Osteoblast (primary cell): Measurements from ENCODE around the gene PHACTR1. TPM values are rescaled to one million over a fixed set of nuclear protein-coding genes. Genes with fewer than 3 reads are reported as not detected.

ENCODE experiments used
- DNase-seq: peaks from one replicate; pipeline ENCODE4 v3.0.0; 2011; ENCODE audit warnings: low spot score, mixed read lengths; ENCODE audit not compliant: insufficient read length; ENCODE audit errors: missing footprints
- H2AFZ ChIP-seq: 2 replicates; pipeline ENCODE4 v1.6.0; 2011; ENCODE audit warnings: mild to moderate bottlenecking, low read length
- H3K27ac ChIP-seq: 2 replicates; pipeline ENCODE4 v1.5.1; 2011; ENCODE audit warnings: mild to moderate bottlenecking, low read depth, low read length, moderate library complexity
- H3K27me3 ChIP-seq: 2 replicates; pipeline ENCODE4 v1.6.0; 2012; ENCODE audit warnings: mild to moderate bottlenecking, control low read depth, inconsistent platforms, low read length, moderate library complexity; ENCODE audit not compliant: insufficient read depth
- H3K36me3 ChIP-seq: 2 replicates; pipeline ENCODE4 v1.5.1; 2011; ENCODE audit warnings: mild to moderate bottlenecking, low read length, control low read depth, moderate library complexity; ENCODE audit not compliant: insufficient read depth
- H3K4me1 ChIP-seq: 2 replicates; pipeline ENCODE4 v1.5.1; 2011; ENCODE audit warnings: mild to moderate bottlenecking, low read length, control low read depth, moderate library complexity; ENCODE audit not compliant: insufficient read depth
- H3K4me2 ChIP-seq: 2 replicates; pipeline ENCODE4 v1.6.0; 2011; ENCODE audit warnings: mild to moderate bottlenecking, low read length; ENCODE audit not compliant: insufficient read depth
- H3K4me3 ChIP-seq: fragments of 200-600 bp; sonication (generic); 3 replicates; pipeline ENCODE4 v1.5.1; 2012; ENCODE audit warnings: mild to moderate bottlenecking, low read length, inconsistent platforms; ENCODE audit not compliant: insufficient read depth
- H3K79me2 ChIP-seq: 2 replicates; pipeline ENCODE4 v1.6.0; 2012; ENCODE audit warnings: mild to moderate bottlenecking, low read length, control low read depth, inconsistent platforms; ENCODE audit not compliant: insufficient read depth
- H3K9me3 ChIP-seq: 2 replicates; pipeline ENCODE4 v1.5.1; 2011; ENCODE audit warnings: low read depth, low read length, control low read depth
- H4K20me1 ChIP-seq: 2 replicates; pipeline ENCODE4 v1.6.0; 2012; ENCODE audit warnings: mild to moderate bottlenecking, low read length, control low read depth; ENCODE audit not compliant: insufficient read depth
- total RNA-seq: library from RNA; depleted of rRNA; stranded (reverse); fragments of >200 nt; gene quantifications from 2 replicates; pipeline ENCODE4 v1.2.3, GENCODE V29; 2012
- TF ChIP-seq, protein P1 (sequence below): IDR thresholded peaks from 2 replicates; pipeline ENCODE4 v1.5.1; 2011; ENCODE audit warnings: mild to moderate bottlenecking, low read depth, low read length, moderate library complexity; ENCODE audit errors: extremely low read depth

The PHACTR1 gene
- total RNA-seq, 1 donor = 0.36 TPM

DNA sequence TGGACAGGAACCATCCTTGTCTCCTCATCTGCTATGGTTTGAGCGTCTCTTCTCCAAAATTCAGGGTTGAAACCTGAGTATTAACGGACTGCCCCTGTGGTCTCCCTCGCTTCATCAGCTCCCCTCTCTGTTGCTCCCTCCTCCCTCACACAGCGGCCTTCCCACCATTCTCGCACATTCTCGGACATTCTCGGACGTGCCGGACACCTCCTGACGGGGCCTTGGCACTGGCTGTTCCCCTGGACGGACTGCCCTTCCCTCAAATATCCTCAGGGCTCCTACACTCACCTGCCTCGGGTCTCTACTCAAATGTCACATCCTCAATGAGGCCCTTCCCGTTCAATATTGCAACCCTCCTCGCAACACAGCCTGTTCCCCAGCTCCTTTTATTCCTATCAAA is 496.0 kb downstream of the PHACTR1 start:
- Histone ChIP-seq H3K9me3 (no peaks in the 10 kb centered on the region), H3K36me3 (no peaks in the 10 kb centered on the region), H3K27ac (no peak overlapping the region), H3K4me3 (no peak overlapping the region), H3K79me2 (no peaks in the 10 kb centered on the region), H4K20me1 (no peaks in the 10 kb centered on the region), H3K4me2 (no peak overlapping the region), H3K4me1 (no peaks in the 10 kb centered on the region), H2AFZ (no peak overlapping the region), H3K27me3 (no peaks in the 10 kb centered on the region)
- TF ChIP-seq, protein P1, sequence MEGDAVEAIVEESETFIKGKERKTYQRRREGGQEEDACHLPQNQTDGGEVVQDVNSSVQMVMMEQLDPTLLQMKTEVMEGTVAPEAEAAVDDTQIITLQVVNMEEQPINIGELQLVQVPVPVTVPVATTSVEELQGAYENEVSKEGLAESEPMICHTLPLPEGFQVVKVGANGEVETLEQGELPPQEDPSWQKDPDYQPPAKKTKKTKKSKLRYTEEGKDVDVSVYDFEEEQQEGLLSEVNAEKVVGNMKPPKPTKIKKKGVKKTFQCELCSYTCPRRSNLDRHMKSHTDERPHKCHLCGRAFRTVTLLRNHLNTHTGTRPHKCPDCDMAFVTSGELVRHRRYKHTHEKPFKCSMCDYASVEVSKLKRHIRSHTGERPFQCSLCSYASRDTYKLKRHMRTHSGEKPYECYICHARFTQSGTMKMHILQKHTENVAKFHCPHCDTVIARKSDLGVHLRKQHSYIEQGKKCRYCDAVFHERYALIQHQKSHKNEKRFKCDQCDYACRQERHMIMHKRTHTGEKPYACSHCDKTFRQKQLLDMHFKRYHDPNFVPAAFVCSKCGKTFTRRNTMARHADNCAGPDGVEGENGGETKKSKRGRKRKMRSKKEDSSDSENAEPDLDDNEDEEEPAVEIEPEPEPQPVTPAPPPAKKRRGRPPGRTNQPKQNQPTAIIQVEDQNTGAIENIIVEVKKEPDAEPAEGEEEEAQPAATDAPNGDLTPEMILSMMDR = no peak
- no peak for DNase-seq

DNA sequence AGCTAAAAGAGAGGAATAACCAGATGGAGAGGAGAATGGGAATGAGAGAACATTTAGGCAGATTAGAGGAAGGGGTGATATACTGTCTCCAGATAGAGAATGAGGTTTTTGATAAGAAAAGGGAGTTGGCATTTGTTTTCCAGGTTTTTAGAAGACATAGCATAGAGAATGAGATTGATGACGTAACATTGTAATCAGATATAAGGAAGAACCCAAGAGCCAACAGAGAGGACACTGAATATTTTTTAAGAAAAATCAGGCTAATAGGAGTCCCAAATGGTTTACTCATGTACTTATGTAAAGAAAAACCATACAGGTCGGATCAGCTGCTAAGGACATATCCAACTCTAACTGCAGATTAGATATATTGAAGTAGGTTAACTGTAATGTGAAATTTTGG is 498.8 kb downstream of the PHACTR1 start:
- TF ChIP-seq, protein P1 = no peak
- Histone ChIP-seq H3K27me3 (no peaks in the 10 kb centered on the region), H3K79me2 (no peaks in the 10 kb centered on the region), H3K27ac (no peak overlapping the region), H3K4me1 (no peaks in the 10 kb centered on the region), H4K20me1 (no peaks in the 10 kb centered on the region), H3K4me2 (no peak overlapping the region), H3K9me3 (no peaks in the 10 kb centered on the region), H2AFZ (no peak overlapping the region), H3K4me3 (no peak overlapping the region), H3K36me3 (no peaks in the 10 kb centered on the region)
- DNase-seq = no peak

DNA sequence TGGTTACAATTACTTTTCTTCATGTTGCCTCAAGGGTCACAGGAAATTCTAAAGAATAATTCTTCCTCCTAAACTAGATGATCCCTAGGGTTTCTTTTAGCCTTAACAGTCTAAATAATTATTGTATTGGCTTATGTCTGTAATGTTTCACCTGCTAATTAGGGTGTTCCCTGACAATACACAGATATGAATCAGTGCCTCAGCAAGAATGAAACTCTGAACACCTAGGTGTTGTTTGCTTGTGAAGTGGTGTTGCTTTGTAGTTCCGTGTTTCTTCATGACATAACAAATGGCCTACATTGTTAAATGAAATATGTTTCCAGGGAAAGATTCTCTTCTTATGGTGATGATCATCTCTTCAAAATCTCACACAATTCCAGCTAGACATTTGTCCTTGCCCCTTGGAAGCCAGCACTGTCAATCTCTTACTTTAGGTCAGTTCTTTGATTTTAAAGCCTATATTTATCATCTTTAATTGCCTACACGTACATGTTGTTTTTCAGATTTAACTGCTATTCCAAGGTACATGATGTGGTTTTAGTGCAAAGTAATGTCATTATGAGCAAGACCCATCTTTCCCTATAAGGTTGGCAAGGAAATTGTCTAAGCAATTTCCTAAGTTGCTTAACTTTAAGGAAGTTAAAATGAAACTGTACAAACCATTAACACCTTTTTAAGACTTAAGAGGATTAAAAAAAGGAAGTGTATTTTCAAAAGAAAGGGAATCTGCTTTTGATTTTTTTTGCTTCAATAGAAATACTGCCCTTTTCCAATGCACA is 499.9 kb downstream of the PHACTR1 start:
- no peaks in the 10 kb centered on the region for H3K36me3 ChIP-seq
- TF ChIP-seq, protein P1 = no peak
- no peaks in the 10 kb centered on the region for H3K79me2 ChIP-seq
- H3K4me1 ChIP-seq = no peaks in the 10 kb centered on the region
- H3K27ac ChIP-seq = no peak overlapping the region
- no peak overlapping the region for H3K4me3 ChIP-seq
- no peaks in the 10 kb centered on the region for H4K20me1 ChIP-seq
- no peaks in the 10 kb centered on the region for H3K27me3 ChIP-seq
- no peak overlapping the region for H2AFZ ChIP-seq
- no peak for DNase-seq
- no peak overlapping the region for H3K4me2 ChIP-seq
- H3K9me3 ChIP-seq = no peaks in the 10 kb centered on the region

DNA sequence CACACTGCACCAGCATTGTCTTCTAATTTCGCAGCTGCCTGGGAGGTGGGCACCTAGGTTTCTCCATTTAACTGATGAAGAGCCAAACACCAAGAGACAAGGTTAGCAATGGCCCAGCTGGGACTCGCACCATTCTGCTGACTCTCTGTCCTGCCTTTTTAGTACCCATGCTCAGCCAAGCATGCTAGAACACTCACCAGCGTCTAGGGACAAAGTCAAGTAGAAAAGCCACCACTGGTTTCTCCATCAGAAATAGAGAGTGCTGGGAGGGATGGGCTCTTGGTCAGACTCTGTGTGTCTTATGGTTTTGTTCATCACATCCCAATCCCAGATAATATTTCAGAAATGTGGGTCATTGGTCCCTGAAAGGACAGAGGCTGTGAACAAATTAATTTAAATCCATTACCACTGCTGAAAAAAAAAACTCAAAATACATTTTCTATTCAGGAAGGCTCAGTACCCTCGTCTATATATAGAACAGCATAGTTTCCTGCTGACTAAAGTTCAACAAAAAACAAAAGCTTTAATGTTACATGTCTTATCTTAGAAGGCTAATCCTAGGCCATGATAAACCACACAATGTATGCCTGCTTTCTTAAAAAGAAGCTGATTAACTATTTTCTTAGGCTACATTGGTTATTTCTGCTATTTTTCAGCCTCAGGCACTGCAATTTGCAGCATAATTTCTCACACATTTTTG is 500.8 kb downstream of the PHACTR1 start:
- Histone ChIP-seq H3K36me3 (no peaks in the 10 kb centered on the region), H3K4me3 (no peak overlapping the region), H3K79me2 (no peaks in the 10 kb centered on the region), H2AFZ (no peak overlapping the region), H3K4me2 (no peak overlapping the region), H4K20me1 (no peaks in the 10 kb centered on the region), H3K4me1 (no peaks in the 10 kb centered on the region), H3K27ac (no peak overlapping the region), H3K27me3 (no peaks in the 10 kb centered on the region), H3K9me3 (no peaks in the 10 kb centered on the region)
- DNase-seq = no peak
- TF ChIP-seq, protein P1 = no peak
